KMS-11 (cell line): ENCODE results near the gene OPN4.

Experiments used
- H2AFZ ChIP-seq: fragments of 200-600 bp; sonication (generic); 2 replicates; pipeline ENCODE4 v1.6.1; 2016; ENCODE audit warnings: antibody characterized with exemption, mixed run types, low read depth
- H3K27ac ChIP-seq: fragments of 200-600 bp; sonication (generic); 2 replicates; pipeline ENCODE4 v1.6.1; 2016; ENCODE audit warnings: mild to moderate bottlenecking, mixed run types
- H3K27me3 ChIP-seq: fragments of 200-600 bp; sonication (generic); 2 replicates; pipeline ENCODE4 v1.6.1; 2017; ENCODE audit warnings: mild to moderate bottlenecking, low read depth, mixed run types, moderate library complexity; ENCODE audit not compliant: insufficient read depth
- H3K36me3 ChIP-seq: fragments of 200-600 bp; sonication (generic); 2 replicates; pipeline ENCODE4 v1.6.1; 2017; ENCODE audit warnings: mild to moderate bottlenecking, mixed run types; ENCODE audit not compliant: insufficient read depth
- H3K4me1 ChIP-seq: fragments of 200-600 bp; sonication (generic); 2 replicates; pipeline ENCODE4 v1.6.1; 2016; ENCODE audit warnings: mild to moderate bottlenecking, low read depth, mixed run types; ENCODE audit not compliant: poor library complexity, severe bottlenecking
- H3K4me2 ChIP-seq: fragments of 200-600 bp; sonication (generic); 2 replicates; pipeline ENCODE4 v1.7.0; 2016; ENCODE audit warnings: mild to moderate bottlenecking, mixed run types
- H3K4me3 ChIP-seq: fragments of 200-600 bp; sonication (generic); IDR thresholded peaks from 2 replicates; pipeline ENCODE4 v1.6.1; 2017; ENCODE audit warnings: low read depth, low read length, mixed read lengths; ENCODE audit not compliant: insufficient read depth
- H3K79me2 ChIP-seq: fragments of 200-600 bp; sonication (generic); 2 replicates; pipeline ENCODE4 v1.6.1; 2016; ENCODE audit warnings: low read depth, mixed run types; ENCODE audit not compliant: insufficient read depth
- H3K9ac ChIP-seq: fragments of 200-600 bp; sonication (generic); 2 replicates; pipeline ENCODE4 v1.6.1; 2016; ENCODE audit warnings: mild to moderate bottlenecking, mixed run types
- H4K20me1 ChIP-seq: fragments of 200-600 bp; sonication (generic); 2 replicates; pipeline ENCODE4 v1.6.1; 2016; ENCODE audit warnings: mild to moderate bottlenecking, mixed run types; ENCODE audit not compliant: insufficient read depth
- TF ChIP-seq, protein P1 (sequence below): fragments of 200-600 bp; sonication (generic); conservative IDR thresholded peaks from 2 replicates; pipeline ENCODE4 v1.6.1; 2017; ENCODE audit warnings: low read depth, mild to moderate bottlenecking, antibody characterized with exemption, low read length, moderate library complexity, mixed read lengths

The OPN4 gene

DNA sequence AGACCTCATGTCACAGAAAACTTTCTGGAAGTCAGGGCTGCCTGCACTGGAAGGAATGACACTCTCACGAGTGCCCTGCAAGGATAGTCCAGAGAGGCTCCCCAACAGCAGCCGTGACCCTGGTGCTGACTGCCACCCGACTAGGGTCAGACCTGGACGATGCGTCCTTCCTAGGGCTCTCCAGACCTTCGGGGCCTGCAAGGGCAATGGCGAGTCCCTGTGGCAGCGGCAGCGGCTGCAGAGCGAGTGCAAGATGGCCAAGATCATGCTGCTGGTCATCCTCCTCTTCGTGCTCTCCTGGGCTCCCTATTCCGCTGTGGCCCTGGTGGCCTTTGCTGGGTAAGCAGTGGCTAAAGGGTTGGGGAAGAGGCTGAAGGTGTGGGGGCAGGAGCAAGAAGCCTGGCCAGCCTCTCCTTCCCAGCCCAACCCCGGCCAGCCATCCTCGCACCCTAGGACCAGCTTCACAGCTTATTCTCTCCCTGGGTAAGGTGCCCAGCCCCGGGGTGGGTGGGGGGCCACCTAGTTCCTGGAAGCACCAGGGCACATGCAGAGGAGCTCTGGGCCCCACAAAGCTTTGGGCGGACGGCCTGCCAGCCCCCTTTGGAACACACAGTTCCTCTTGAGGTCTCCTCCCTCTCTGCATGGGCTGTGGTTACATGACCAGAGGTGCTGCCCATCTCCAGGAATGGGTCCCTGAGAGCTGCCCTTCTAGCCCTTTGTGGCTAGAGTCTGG is 5.5 kb downstream of the OPN4 start:
- H3K9ac ChIP-seq = no peak overlapping the region
- no peaks in the 10 kb centered on the region for H3K79me2 ChIP-seq
- H3K4me2 ChIP-seq = no peak overlapping the region
- no peak overlapping the region for H2AFZ ChIP-seq
- TF ChIP-seq, protein P1, sequence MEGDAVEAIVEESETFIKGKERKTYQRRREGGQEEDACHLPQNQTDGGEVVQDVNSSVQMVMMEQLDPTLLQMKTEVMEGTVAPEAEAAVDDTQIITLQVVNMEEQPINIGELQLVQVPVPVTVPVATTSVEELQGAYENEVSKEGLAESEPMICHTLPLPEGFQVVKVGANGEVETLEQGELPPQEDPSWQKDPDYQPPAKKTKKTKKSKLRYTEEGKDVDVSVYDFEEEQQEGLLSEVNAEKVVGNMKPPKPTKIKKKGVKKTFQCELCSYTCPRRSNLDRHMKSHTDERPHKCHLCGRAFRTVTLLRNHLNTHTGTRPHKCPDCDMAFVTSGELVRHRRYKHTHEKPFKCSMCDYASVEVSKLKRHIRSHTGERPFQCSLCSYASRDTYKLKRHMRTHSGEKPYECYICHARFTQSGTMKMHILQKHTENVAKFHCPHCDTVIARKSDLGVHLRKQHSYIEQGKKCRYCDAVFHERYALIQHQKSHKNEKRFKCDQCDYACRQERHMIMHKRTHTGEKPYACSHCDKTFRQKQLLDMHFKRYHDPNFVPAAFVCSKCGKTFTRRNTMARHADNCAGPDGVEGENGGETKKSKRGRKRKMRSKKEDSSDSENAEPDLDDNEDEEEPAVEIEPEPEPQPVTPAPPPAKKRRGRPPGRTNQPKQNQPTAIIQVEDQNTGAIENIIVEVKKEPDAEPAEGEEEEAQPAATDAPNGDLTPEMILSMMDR = no peak
- H3K27ac ChIP-seq = no peak overlapping the region
- no peaks in the 10 kb centered on the region for H3K36me3 ChIP-seq
- no peaks in the 10 kb centered on the region for H3K27me3 ChIP-seq
- no peaks in the 10 kb centered on the region for H3K4me1 ChIP-seq
- H4K20me1 ChIP-seq = no peaks in the 10 kb centered on the region
- no peak overlapping the region for H3K4me3 ChIP-seq

DNA sequence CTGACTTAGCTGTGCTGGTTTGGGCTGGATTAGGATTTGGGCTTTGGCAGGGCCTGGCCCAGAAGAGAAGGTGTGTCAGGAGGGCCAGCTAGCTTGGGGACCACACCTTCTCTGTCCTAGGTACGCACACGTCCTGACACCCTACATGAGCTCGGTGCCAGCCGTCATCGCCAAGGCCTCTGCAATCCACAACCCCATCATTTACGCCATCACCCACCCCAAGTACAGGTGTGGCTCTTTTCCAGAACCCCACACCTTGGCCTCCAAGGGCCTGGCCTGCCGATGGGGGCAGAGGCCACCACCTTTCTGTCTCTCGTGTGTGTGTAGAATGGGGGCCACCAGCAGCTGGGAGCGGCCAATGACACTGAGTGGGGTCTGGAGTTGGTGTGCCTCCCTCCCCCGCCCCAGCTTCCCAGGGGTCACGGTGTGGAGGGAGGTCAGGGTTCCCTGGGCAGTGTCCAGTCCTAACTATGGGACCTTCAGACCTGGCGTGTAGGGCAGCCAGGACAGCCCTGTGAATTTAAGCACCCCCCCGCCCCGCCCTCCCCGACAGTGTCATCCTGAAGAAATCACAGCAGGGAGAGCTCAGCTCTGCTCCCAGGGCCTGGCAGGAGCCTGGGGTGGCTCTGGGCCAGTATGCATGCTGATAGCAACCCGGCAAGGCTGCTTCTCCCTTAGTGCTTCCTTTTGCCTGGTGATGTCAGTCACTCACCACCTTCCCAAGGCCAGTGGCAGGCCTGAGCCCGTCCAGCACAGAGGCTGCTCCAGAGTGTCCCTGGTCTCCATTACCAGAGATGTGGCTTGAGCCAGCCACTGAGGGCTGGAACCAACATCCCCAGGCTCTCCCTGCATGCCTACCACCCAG is 7.0 kb downstream of the OPN4 start:
- no peak overlapping the region for H3K27ac ChIP-seq
- H3K27me3 ChIP-seq = no peaks in the 10 kb centered on the region
- no peaks in the 10 kb centered on the region for H3K36me3 ChIP-seq
- H3K4me3 ChIP-seq = no peak overlapping the region
- H3K4me1 ChIP-seq = no peaks in the 10 kb centered on the region
- no peak overlapping the region for H3K9ac ChIP-seq
- TF ChIP-seq, protein P1 = no peak
- no peaks in the 10 kb centered on the region for H3K79me2 ChIP-seq
- H4K20me1 ChIP-seq = no peaks in the 10 kb centered on the region
- no peak overlapping the region for H3K4me2 ChIP-seq
- no peak overlapping the region for H2AFZ ChIP-seq

- no peaks in the 10 kb centered on the region for H3K79me2 ChIP-seq
- H3K27me3 ChIP-seq = no peaks in the 10 kb centered on the region
- H3K27ac ChIP-seq = no peak overlapping the region
- H3K4me3 ChIP-seq = no peak overlapping the region
- no peak overlapping the region for H3K4me2 ChIP-seq
- H3K9ac ChIP-seq = no peak overlapping the region
- H3K4me1 ChIP-seq = no peaks in the 10 kb centered on the region
- TF ChIP-seq, protein P1 = no peak
- H3K36me3 ChIP-seq = no peaks in the 10 kb centered on the region
- H4K20me1 ChIP-seq = no peaks in the 10 kb centered on the region
- no peak overlapping the region for H2AFZ ChIP-seq
Measured at GRCh38 chr10:86662186-86663045, 8.1 kb downstream of the OPN4 start.

DNA sequence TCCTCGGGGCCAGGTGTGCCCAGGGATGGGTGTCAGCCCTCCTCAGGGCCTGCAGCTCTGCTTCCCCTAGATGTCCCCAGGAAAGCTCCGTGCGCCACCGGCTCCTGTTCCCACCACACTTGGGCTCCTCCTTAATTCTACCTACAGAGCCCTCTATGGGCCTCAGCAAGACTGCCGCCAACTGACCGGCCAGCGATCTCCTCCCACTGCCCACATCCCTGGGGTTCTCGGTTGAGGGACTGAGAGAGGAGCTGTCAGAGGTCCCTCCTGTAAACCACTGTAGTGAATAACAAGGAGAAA is 8.6 kb downstream of the OPN4 start:
- no peaks in the 10 kb centered on the region for H3K36me3 ChIP-seq
- H2AFZ ChIP-seq = no peak overlapping the region
- H3K4me2 ChIP-seq = no peak overlapping the region
- H3K27me3 ChIP-seq = no peaks in the 10 kb centered on the region
- H4K20me1 ChIP-seq = no peaks in the 10 kb centered on the region
- no peaks in the 10 kb centered on the region for H3K4me1 ChIP-seq
- H3K27ac ChIP-seq = no peak overlapping the region
- no peaks in the 10 kb centered on the region for H3K79me2 ChIP-seq
- H3K4me3 ChIP-seq = no peak overlapping the region
- TF ChIP-seq, protein P1 = no peak
- no peak overlapping the region for H3K9ac ChIP-seq
